PC-9 (cell line): ENCODE measurements around the gene CPA5. TPM values are rescaled to one million over a fixed set of nuclear protein-coding genes. Genes with fewer than 3 reads are reported as not detected.

Experiments
- BruUV-seq: library from RNA; stranded (reverse); fragments of 400-500 nt; replicated peaks from 2 replicates; lab custom pipeline; 2021; lab: Mats Ljungman, UMichigan
- CTCF ChIA-PET: fragments of 300-600 bp; sonication (Branson Sonifier 250); formaldehyde crosslinking; loops from one replicate; lab custom pipeline; 2022; ENCODE audit warnings: antibody characterized with exemption; lab: Charles Lee
- POLR2A ChIA-PET: fragments of 300-600 bp; sonication (Branson Sonifier 250); formaldehyde crosslinking; loops from one replicate; lab custom pipeline; 2022; ENCODE audit warnings: antibody characterized with exemption; ENCODE audit not compliant: unreplicated experiment; lab: Charles Lee
- DNase-seq, 2 experiments: peaks; one replicate each; pipeline versions ENCODE4 v3.0.0 to v3.0.0-alpha.2; 2015 to 2022; ENCODE audit warnings: mixed read lengths in 1 of 2
- H2AFZ ChIP-seq: fragments of 200-600 bp; sonication (generic); 2 replicates; pipeline ENCODE4 v1.8.1; 2017; ENCODE audit warnings: antibody characterized with exemption
- H3F3A ChIP-seq: fragments of 200-600 bp; sonication (generic); 2 replicates; pipeline ENCODE4 v1.8.1; 2017; ENCODE audit warnings: antibody characterized with exemption, mild to moderate bottlenecking, low read depth; ENCODE audit not compliant: insufficient read depth
- H3K27ac ChIP-seq: fragments of 200-600 bp; sonication (generic); 2 replicates; pipeline ENCODE4 v1.6.1; 2016; ENCODE audit warnings: mixed run types
- H3K27me3 ChIP-seq: fragments of 200-600 bp; sonication (generic); 2 replicates; pipeline ENCODE4 v1.6.1; 2016; ENCODE audit warnings: low read depth, mixed run types; ENCODE audit not compliant: insufficient read depth
- H3K36me3 ChIP-seq: fragments of 200-600 bp; sonication (generic); 2 replicates; pipeline ENCODE4 v1.6.1; 2016; ENCODE audit warnings: low read depth, mixed run types
- H3K4me1 ChIP-seq: fragments of 200-600 bp; sonication (generic); replicated peaks from 2 replicates; pipeline ENCODE4 v1.6.1; 2016; ENCODE audit warnings: mixed run types; ENCODE audit not compliant: insufficient read depth
- H3K4me2 ChIP-seq: fragments of 200-600 bp; sonication (generic); 2 replicates; pipeline ENCODE4 v1.6.1; 2017; ENCODE audit warnings: mixed run types
- H3K4me3 ChIP-seq: fragments of 200-600 bp; sonication (generic); 2 replicates; pipeline ENCODE4 v1.6.1; 2016; ENCODE audit warnings: mixed run types
- H3K79me2 ChIP-seq: fragments of 200-600 bp; sonication (generic); 2 replicates; pipeline ENCODE4 v1.6.1; 2017; ENCODE audit warnings: low read depth, mixed run types
- H3K9me2 ChIP-seq: fragments of 200-600 bp; sonication (generic); 2 replicates; pipeline ENCODE4 v1.8.1; 2017; ENCODE audit warnings: mild to moderate bottlenecking; ENCODE audit not compliant: insufficient read depth
- H3K9me3 ChIP-seq: fragments of 200-600 bp; sonication (generic); 2 replicates; pipeline ENCODE4 v1.8.1; 2016; ENCODE audit warnings: low read depth; ENCODE audit not compliant: insufficient read depth
- H4K20me1 ChIP-seq: fragments of 200-600 bp; sonication (generic); 2 replicates; pipeline ENCODE4 v1.8.1; 2017; ENCODE audit not compliant: insufficient read depth
- CTCF ChIP-seq: fragments of 200-600 bp; sonication (generic); conservative IDR thresholded peaks from 2 replicates; pipeline ENCODE4 v1.6.1; 2017; ENCODE audit warnings: mixed run types, antibody characterized with exemption, mild to moderate bottlenecking, moderate library complexity
- EZH2 ChIP-seq: fragments of 200-600 bp; sonication (generic); IDR thresholded peaks from 2 replicates; pipeline ENCODE4 v1.8.0; 2017; ENCODE audit warnings: antibody characterized with exemption, low read depth
- intact Hi-C: fragments of 100-400 bp; cut with micrococcal nuclease; formaldehyde crosslinking; loops from one replicate; pipeline ENCODE4 v1.10.0; 2022; ENCODE audit not compliant: unreplicated experiment
- total RNA-seq: library from RNA; stranded (reverse); gene quantifications from 2 replicates; pipeline ENCODE4 v1.2.3, GENCODE V29; 2021

The CPA5 gene
- total RNA-seq, 1 experiment from 2014 or later, result not detected

- POLR2A ChIA-PET, result interaction anchor here (0.6 kb wide), 1 partner anchor 778 kb away, joined by 3 read pairs; no protein-coding TSS in a partner anchor
- no peak overlapping the region for H3K4me2 ChIP-seq
- no peak for DNase-seq
- H3K27me3 ChIP-seq, result no peaks in the 10 kb centered on the region
- H3K36me3 ChIP-seq, result no peaks in the 10 kb centered on the region
- no TSS peak for BruUV-seq
- intact Hi-C loops, result loop anchor here (10.0 kb wide), 1 partner anchor 166 kb away; no protein-coding TSS in a partner anchor
- H3K9me2 ChIP-seq, result 0 out of 2 replicates have a peak, but pooled peaks cover 5% of the 10 kb centered on the region
- TF ChIP-seq EZH2 (no peak), CTCF (no peak)
- no peaks in the 10 kb centered on the region for H3K9me3 ChIP-seq
- 0 out of 2 replicates have a peak, but pooled peaks cover 3% of the 10 kb centered on the region for H3F3A ChIP-seq
- H3K4me3 ChIP-seq, result no peak overlapping the region
- no peaks in the 10 kb centered on the region for H4K20me1 ChIP-seq
- no peak overlapping the region for H3K27ac ChIP-seq
- H3K4me1 ChIP-seq, result peaks cover 7% of the 10 kb centered on the region; the same call in 1 of the 2 replicates
- H2AFZ ChIP-seq, result no peak overlapping the region
- CTCF ChIA-PET, result no interaction called here
- no peaks in the 10 kb centered on the region for H3K79me2 ChIP-seq
These were observed 66.4 kb downstream of the CPA5 start for GRCh38 chr7:130410868-130411541.

- DNase-seq, result no peak
- Histone ChIP-seq H3F3A (0 out of 2 replicates have a peak, but pooled peaks cover 3% of the 10 kb centered on the region), H2AFZ (no peak overlapping the region), H3K4me3 (no peak overlapping the region), H3K4me2 (no peak overlapping the region), H3K9me2 (0 out of 2 replicates have a peak, but pooled peaks cover 5% of the 10 kb centered on the region), H3K27ac (no peak overlapping the region), H3K27me3 (no peaks in the 10 kb centered on the region), H4K20me1 (no peaks in the 10 kb centered on the region), H3K9me3 (no peaks in the 10 kb centered on the region), H3K4me1 (peaks cover 7% of the 10 kb centered on the region; the same call in 1 of the 2 replicates), H3K36me3 (no peaks in the 10 kb centered on the region), H3K79me2 (no peaks in the 10 kb centered on the region)
- TF ChIP-seq CTCF (no peak), EZH2 (no peak)
- intact Hi-C loops, result loop anchor here (10.0 kb wide), 1 partner anchor 168 kb away; no protein-coding TSS in a partner anchor
- BruUV-seq, result no TSS peak
- POLR2A ChIA-PET, result interaction anchor here (0.7 kb wide), 1 partner anchor 60 kb away, joined by 12 read pairs; no protein-coding TSS in a partner anchor
- CTCF ChIA-PET, result interaction anchor here (0.6 kb wide), 3 partner anchors 14 to 1025 kb away, joined by 3 to 5 read pairs (median 4); no protein-coding TSS in a partner anchor
These were observed 68.6 kb downstream of the CPA5 start for GRCh38 chr7:130413201-130413600.

- TF ChIP-seq EZH2 (no peak), CTCF (no peak)
- Histone ChIP-seq H3K79me2 (no peaks in the 10 kb centered on the region), H3F3A (no peaks in the 10 kb centered on the region), H3K4me2 (no peak overlapping the region), H3K27ac (no peak overlapping the region), H3K27me3 (no peaks in the 10 kb centered on the region), H3K4me3 (no peak overlapping the region), H3K9me3 (no peaks in the 10 kb centered on the region), H2AFZ (no peak overlapping the region), H4K20me1 (no peaks in the 10 kb centered on the region), H3K36me3 (no peaks in the 10 kb centered on the region), H3K9me2 (0 out of 2 replicates have a peak, but pooled peaks cover 5% of the 10 kb centered on the region), H3K4me1 (peaks cover 7% of the 10 kb centered on the region)
- intact Hi-C loops, result loop anchor here (5.0 to 10.0 kb wide), 2 partner anchors 123 to 170 kb away; partner anchors contain the start of gene CPA4
- POLR2A ChIA-PET, result no interaction called here
- DNase-seq, result no peak
- no TSS peak for BruUV-seq
- CTCF ChIA-PET, result no interaction called here
These were observed 70.4 kb downstream of the CPA5 start for GRCh38 chr7:130415006-130415405.
